ENCODE data around the gene TPH2. TPM values are rescaled to one million over a fixed set of nuclear protein-coding genes. Genes with fewer than 3 reads are reported as not detected.
A peak's percentile ranks its signal among the peaks of the same experiment; 100 is the strongest.

TPH2 gene
- total and polyA plus RNA-seq, 9 of the 15 experiments (the other 6 are each of a cell fraction or from before 2014, with no cell fraction given): 0.06 to 0.28 (median 0.14) TPM; not detected in 4

DNA sequence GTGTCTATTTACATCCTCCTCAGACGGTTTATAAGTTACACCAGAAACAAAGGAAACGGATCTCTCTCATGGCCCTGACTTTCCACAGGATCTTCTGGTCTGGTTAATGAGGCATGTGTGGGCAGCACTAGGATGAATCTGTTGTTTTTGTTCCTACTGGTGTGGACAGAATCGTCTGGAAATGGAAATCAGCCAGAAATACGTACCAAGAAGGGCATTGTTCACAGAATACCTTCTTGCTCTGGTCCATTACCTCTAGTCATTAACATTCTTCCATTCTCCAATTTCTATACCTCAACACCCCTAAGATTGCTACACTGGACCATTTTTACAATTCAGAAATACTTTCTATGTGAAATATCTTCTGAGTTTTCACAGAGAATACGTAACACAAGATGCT, 86.0 kb downstream of the TPH2 start:
- H3K79me2 ChIP-seq (ENCODE audit: control insufficient read depth, insufficient read depth, low read length): no peaks in the 10 kb centered on the region
- ChIA-PET POLR2A (no interaction called here), CTCF (ENCODE audit: low intra/inter-chr PET ratio) (no interaction called here)
- no peaks in the 10 kb centered on the region for H3K27me3 ChIP-seq (ENCODE audit: control insufficient read depth in 2 of 2, insufficient read depth in 2 of 2, low read length in 2 of 2)
- no peaks in the 10 kb centered on the region for H3K36me3 ChIP-seq (ENCODE audit: control insufficient read depth, insufficient read depth, low read length)
- peak overlapping the region; percentile 15; the same call in 1 of the 2 replicates for H2AFZ ChIP-seq (ENCODE audit: low read depth, low read length)
- DNase-seq (ENCODE audit: extremely low read depth in 1 of 4, low spot score in 3 of 4) (no peak), ATAC-seq (no peak), FAIRE-seq (no peak)
- no peaks in the 10 kb centered on the region; a peak in 1 of 5 replicates for H3K4me1 ChIP-seq (replicated peaks in 1 of 2; ENCODE audit: control insufficient read depth in 2 of 2, insufficient read depth in 2 of 2, low read length in 2 of 2)
- in situ Hi-C loops (cut with MboI): no loop called here
- no peaks in the 10 kb centered on the region for H3K9me1 ChIP-seq (ENCODE audit: control insufficient read depth, insufficient read depth, low read length)
- H3K9ac ChIP-seq (ENCODE audit: insufficient read depth in 1 of 2, low read depth in 2 of 2, low read length in 2 of 2): no peak overlapping the region
- no TSS peak for BruUV-seq (replicated peaks)
- no peaks in the 10 kb centered on the region for H4K20me1 ChIP-seq (replicated peaks; ENCODE audit: control insufficient read depth, insufficient read depth, low read length)
- H3K27ac ChIP-seq (ENCODE audit: extremely low read depth, low read depth, low read length): no peak overlapping the region
- 10% methylated on average over 5 of the region's 5 CpGs for WGBS (ENCODE audit: insufficient coverage, low coverage, missing lambda C conversion rate)
- no peaks in the 10 kb centered on the region for H3K9me3 ChIP-seq (replicated peaks; ENCODE audit: control insufficient read depth, insufficient read depth, low read depth, low read length)
- TF ChIP-seq MIER1 (IDR thresholded peaks at IDR 0.05; ENCODE audit: low read depth): no peak
- TF ChIP-seq, protein P1, sequence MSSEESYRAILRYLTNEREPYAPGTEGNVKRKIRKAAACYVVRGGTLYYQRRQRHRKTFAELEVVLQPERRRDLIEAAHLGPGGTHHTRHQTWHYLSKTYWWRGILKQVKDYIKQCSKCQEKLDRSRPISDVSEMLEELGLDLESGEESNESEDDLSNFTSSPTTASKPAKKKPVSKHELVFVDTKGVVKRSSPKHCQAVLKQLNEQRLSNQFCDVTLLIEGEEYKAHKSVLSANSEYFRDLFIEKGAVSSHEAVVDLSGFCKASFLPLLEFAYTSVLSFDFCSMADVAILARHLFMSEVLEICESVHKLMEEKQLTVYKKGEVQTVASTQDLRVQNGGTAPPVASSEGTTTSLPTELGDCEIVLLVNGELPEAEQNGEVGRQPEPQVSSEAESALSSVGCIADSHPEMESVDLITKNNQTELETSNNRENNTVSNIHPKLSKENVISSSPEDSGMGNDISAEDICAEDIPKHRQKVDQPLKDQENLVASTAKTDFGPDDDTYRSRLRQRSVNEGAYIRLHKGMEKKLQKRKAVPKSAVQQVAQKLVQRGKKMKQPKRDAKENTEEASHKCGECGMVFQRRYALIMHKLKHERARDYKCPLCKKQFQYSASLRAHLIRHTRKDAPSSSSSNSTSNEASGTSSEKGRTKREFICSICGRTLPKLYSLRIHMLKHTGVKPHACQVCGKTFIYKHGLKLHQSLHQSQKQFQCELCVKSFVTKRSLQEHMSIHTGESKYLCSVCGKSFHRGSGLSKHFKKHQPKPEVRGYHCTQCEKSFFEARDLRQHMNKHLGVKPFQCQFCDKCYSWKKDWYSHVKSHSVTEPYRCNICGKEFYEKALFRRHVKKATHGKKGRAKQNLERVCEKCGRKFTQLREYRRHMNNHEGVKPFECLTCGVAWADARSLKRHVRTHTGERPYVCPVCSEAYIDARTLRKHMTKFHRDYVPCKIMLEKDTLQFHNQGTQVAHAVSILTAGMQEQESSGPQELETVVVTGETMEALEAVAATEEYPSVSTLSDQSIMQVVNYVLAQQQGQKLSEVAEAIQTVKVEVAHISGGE (CRISPR knock-in tag; IDR thresholded peaks at IDR 0.05): no peak
- TF ChIP-seq HSF4 (CRISPR knock-in tag; IDR thresholded peaks at IDR 0.05; ENCODE audit: borderline replicate concordance): no peak
- TF ChIP-seq KHSRP (IDR thresholded peaks at IDR 0.05): no peak
- no peak for TF ChIP-seq TEAD2 (tag; IDR thresholded peaks at IDR 0.05)
- TF ChIP-seq ZNF76 (CRISPR knock-in tag; IDR thresholded peaks at IDR 0.05; ENCODE audit: borderline replicate concordance): no peak
- TF ChIP-seq, protein P2, sequence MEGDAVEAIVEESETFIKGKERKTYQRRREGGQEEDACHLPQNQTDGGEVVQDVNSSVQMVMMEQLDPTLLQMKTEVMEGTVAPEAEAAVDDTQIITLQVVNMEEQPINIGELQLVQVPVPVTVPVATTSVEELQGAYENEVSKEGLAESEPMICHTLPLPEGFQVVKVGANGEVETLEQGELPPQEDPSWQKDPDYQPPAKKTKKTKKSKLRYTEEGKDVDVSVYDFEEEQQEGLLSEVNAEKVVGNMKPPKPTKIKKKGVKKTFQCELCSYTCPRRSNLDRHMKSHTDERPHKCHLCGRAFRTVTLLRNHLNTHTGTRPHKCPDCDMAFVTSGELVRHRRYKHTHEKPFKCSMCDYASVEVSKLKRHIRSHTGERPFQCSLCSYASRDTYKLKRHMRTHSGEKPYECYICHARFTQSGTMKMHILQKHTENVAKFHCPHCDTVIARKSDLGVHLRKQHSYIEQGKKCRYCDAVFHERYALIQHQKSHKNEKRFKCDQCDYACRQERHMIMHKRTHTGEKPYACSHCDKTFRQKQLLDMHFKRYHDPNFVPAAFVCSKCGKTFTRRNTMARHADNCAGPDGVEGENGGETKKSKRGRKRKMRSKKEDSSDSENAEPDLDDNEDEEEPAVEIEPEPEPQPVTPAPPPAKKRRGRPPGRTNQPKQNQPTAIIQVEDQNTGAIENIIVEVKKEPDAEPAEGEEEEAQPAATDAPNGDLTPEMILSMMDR (IDR thresholded peaks at IDR 0.05 in 2 of 3, conservative IDR thresholded peaks at IDR 0.05 in 1 of 3; ENCODE audit: insufficient read depth in 2 of 3, low read depth in 1 of 3, low read length in 3 of 3): no peak
- TF ChIP-seq, protein P3, sequence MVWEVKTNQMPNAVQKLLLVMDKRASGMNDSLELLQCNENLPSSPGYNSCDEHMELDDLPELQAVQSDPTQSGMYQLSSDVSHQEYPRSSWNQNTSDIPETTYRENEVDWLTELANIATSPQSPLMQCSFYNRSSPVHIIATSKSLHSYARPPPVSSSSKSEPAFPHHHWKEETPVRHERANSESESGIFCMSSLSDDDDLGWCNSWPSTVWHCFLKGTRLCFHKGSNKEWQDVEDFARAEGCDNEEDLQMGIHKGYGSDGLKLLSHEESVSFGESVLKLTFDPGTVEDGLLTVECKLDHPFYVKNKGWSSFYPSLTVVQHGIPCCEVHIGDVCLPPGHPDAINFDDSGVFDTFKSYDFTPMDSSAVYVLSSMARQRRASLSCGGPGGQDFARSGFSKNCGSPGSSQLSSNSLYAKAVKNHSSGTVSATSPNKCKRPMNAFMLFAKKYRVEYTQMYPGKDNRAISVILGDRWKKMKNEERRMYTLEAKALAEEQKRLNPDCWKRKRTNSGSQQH (CRISPR knock-in tag; IDR thresholded peaks at IDR 0.05): no peak
- TF ChIP-seq, protein P4, sequence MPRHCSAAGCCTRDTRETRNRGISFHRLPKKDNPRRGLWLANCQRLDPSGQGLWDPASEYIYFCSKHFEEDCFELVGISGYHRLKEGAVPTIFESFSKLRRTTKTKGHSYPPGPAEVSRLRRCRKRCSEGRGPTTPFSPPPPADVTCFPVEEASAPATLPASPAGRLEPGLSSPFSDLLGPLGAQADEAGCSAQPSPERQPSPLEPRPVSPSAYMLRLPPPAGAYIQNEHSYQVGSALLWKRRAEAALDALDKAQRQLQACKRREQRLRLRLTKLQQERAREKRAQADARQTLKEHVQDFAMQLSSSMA (CRISPR knock-in tag; IDR thresholded peaks at IDR 0.05): no peak
- TF ChIP-seq ZNF3 (CRISPR knock-in tag; IDR thresholded peaks at IDR 0.05): no peak
- TF ChIP-seq BACH1 (tag; IDR thresholded peaks at IDR 0.05): no peak
- no peak for TF ChIP-seq ZSCAN32 (CRISPR knock-in tag; IDR thresholded peaks at IDR 0.05)
- intact Hi-C loops (cut with micrococcal nuclease): no loop called here
- no peak overlapping the region for H3K4me3 ChIP-seq
- no peak overlapping the region for H3K4me2 ChIP-seq (ENCODE audit: insufficient read depth, low read length)

Data from K562 (cell line).